ENCODE measurements around the gene METRN.

DNA sequence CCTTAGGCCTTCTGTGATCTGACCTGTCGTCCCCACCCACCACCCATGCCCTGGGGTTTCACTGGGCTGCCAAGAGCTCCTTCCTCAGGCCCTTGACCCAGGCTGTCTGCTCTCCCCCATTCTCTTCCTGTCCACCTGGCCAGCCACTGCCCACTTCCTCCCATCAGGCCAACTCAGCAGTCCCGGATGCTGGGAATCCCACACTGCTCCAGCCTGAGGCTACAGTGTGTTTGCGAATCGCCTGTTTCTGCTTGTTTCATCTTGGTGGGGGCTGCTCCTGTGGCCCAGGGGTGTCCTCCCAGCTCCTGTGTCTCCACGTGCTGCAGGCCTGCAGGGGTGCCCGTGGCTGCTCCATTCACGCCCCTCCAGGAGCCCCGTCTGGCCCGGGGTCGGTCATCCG, 839 bp upstream of the METRN start:
- TF ChIP-seq TARDBP (IDR thresholded peaks at IDR 0.05) (no peak), FOXK2 (IDR thresholded peaks at IDR 0.05) (no peak), ELF4 (IDR thresholded peaks at IDR 0.05) (no peak), HDGF (IDR thresholded peaks at IDR 0.05; ENCODE audit: borderline replicate concordance) (no peak)
- TF ChIP-seq, protein P1, sequence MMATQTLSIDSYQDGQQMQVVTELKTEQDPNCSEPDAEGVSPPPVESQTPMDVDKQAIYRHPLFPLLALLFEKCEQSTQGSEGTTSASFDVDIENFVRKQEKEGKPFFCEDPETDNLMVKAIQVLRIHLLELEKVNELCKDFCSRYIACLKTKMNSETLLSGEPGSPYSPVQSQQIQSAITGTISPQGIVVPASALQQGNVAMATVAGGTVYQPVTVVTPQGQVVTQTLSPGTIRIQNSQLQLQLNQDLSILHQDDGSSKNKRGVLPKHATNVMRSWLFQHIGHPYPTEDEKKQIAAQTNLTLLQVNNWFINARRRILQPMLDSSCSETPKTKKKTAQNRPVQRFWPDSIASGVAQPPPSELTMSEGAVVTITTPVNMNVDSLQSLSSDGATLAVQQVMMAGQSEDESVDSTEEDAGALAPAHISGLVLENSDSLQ (IDR thresholded peaks at IDR 0.05): no peak

Data from HEK293T (cell line).